ENCODE measurements around the gene STYK1. TPM values are rescaled to one million over a fixed set of nuclear protein-coding genes. Genes with fewer than 3 reads are reported as not detected.

Gene STYK1
- total and polyA plus RNA-seq, 4 donors: 0.67 to 1.3 (median 0.89) TPM

DNA sequence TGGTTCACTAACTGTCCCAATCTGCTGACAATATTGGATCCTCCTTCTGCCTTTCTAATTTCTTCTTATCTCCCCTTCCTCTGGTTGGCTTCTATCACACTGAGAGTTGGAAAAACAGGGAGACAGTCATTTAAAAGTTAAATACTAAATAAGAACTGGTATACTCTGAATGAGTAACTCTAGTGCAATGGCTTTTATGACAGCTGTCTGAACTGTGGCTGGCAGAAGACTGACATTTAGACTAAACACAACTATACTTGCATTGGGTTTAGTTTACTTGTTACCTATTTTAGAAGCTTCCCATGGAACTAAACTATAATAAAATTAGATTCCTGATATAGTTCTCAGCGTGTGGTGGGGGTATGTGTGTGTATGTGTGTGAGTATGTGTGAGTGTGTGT, 52.6 kb downstream of the STYK1 start:
- Histone ChIP-seq H3K27me3 (ENCODE audit: control insufficient read depth in 3 of 3, insufficient read depth in 3 of 3, low read length in 2 of 3) (peaks cover 0 to 2% (median 0%) of the 10 kb centered on the region in 3 donors), H3K36me3 (ENCODE audit: control insufficient read depth in 4 of 4, insufficient read depth in 4 of 4, low read length in 4 of 4) (no peaks in the 10 kb centered on the region), H3K4me1 (ENCODE audit: control insufficient read depth in 5 of 5, insufficient read depth in 5 of 5, low read length in 5 of 5) (no peaks in the 10 kb centered on the region), H3K9ac (ENCODE audit: insufficient read depth in 1 of 2, low read length in 2 of 2) (no peak overlapping the region), H3K4me3 (no peak overlapping the region), H3K27ac (ENCODE audit: low read depth in 1 of 2, low read length in 1 of 2) (no peak overlapping the region), H3K9me3 (ENCODE audit: control insufficient read depth in 4 of 4, insufficient read depth in 3 of 4, low read length in 3 of 4) (peaks cover 0 to 1% (median 0%) of the 10 kb centered on the region in 4 donors)
- ATAC-seq (ENCODE audit: insufficient read depth, low FRiP score) (no peak), DNase-seq (no peak)
- TF ChIP-seq, protein P1, sequence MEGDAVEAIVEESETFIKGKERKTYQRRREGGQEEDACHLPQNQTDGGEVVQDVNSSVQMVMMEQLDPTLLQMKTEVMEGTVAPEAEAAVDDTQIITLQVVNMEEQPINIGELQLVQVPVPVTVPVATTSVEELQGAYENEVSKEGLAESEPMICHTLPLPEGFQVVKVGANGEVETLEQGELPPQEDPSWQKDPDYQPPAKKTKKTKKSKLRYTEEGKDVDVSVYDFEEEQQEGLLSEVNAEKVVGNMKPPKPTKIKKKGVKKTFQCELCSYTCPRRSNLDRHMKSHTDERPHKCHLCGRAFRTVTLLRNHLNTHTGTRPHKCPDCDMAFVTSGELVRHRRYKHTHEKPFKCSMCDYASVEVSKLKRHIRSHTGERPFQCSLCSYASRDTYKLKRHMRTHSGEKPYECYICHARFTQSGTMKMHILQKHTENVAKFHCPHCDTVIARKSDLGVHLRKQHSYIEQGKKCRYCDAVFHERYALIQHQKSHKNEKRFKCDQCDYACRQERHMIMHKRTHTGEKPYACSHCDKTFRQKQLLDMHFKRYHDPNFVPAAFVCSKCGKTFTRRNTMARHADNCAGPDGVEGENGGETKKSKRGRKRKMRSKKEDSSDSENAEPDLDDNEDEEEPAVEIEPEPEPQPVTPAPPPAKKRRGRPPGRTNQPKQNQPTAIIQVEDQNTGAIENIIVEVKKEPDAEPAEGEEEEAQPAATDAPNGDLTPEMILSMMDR (IDR thresholded peaks at IDR 0.05; ENCODE audit: control extremely low read depth, extremely low read depth): no peak
- 81 to 94% methylated on average over 1 of the region's 1 CpG for WGBS, 2 donors

- Histone ChIP-seq H3K9me3 (ENCODE audit: control insufficient read depth in 4 of 4, insufficient read depth in 3 of 4, low read length in 3 of 4) (peaks cover 0 to 1% (median 0%) of the 10 kb centered on the region in 4 donors), H3K4me1 (ENCODE audit: control insufficient read depth in 5 of 5, insufficient read depth in 5 of 5, low read length in 5 of 5) (no peaks in the 10 kb centered on the region), H3K27me3 (ENCODE audit: control insufficient read depth in 3 of 3, insufficient read depth in 3 of 3, low read length in 2 of 3) (peaks cover 0 to 2% (median 0%) of the 10 kb centered on the region in 3 donors), H3K36me3 (ENCODE audit: control insufficient read depth in 4 of 4, insufficient read depth in 4 of 4, low read length in 4 of 4) (no peaks in the 10 kb centered on the region), H3K27ac (ENCODE audit: low read depth in 1 of 2, low read length in 1 of 2) (no peak overlapping the region), H3K9ac (ENCODE audit: insufficient read depth in 1 of 2, low read length in 2 of 2) (no peak overlapping the region), H3K4me3 (no peak overlapping the region)
- DNase-seq (no peak), ATAC-seq (ENCODE audit: insufficient read depth, low FRiP score) (no peak)
- 80 to 88% methylated on average over 10 of the region's 10 CpGs for WGBS, 2 donors
- TF ChIP-seq, protein P1 (IDR thresholded peaks at IDR 0.05; ENCODE audit: control extremely low read depth, extremely low read depth): no peak
Measured at GRCh38 chr12:10620078-10620779, 53.6 kb downstream of the STYK1 start.

- H3K27me3 ChIP-seq (ENCODE audit: control insufficient read depth in 3 of 3, insufficient read depth in 3 of 3, low read length in 2 of 3): peaks cover 0 to 2% (median 0%) of the 10 kb centered on the region in 3 donors
- no peak for ATAC-seq (ENCODE audit: insufficient read depth, low FRiP score)
- H3K9me3 ChIP-seq (ENCODE audit: control insufficient read depth in 4 of 4, insufficient read depth in 3 of 4, low read length in 3 of 4): peaks cover 0 to 1% (median 0%) of the 10 kb centered on the region in 4 donors
- no peak for DNase-seq
- H3K9ac ChIP-seq (ENCODE audit: insufficient read depth in 1 of 2, low read length in 2 of 2): no peak overlapping the region
- H3K27ac ChIP-seq (ENCODE audit: low read depth in 1 of 2, low read length in 1 of 2): no peak overlapping the region
- no peaks in the 10 kb centered on the region for H3K36me3 ChIP-seq (ENCODE audit: control insufficient read depth in 4 of 4, insufficient read depth in 4 of 4, low read length in 4 of 4)
- H3K4me3 ChIP-seq: no peak overlapping the region
- 71 to 77% methylated on average over 5 of the region's 5 CpGs for WGBS, 2 donors
- peaks cover 0 to 5% (median 0%) of the 10 kb centered on the region in 5 donors for H3K4me1 ChIP-seq (ENCODE audit: control insufficient read depth in 5 of 5, insufficient read depth in 5 of 5, low read length in 5 of 5)
- TF ChIP-seq, protein P1 (IDR thresholded peaks at IDR 0.05; ENCODE audit: control extremely low read depth, extremely low read depth): no peak
Measured at GRCh38 chr12:10618338-10618987, 55.4 kb downstream of the STYK1 start.
